ENCODE measurements around the gene TADA2A.

The TADA2A gene

GRCh38 chr17:37493249-37494027 lies 86.8 kb downstream of the TADA2A start:
- ChIA-PET POLR2A (no interaction called here), CTCF (no interaction called here)
- DNase-seq (ENCODE audit: extremely low spot score) = no peak
- TF ChIP-seq BHLHE40 (IDR thresholded peaks at IDR 0.05; ENCODE audit: borderline replicate concordance) (no peak), TARDBP (IDR thresholded peaks at IDR 0.05) (no peak), ELF4 (IDR thresholded peaks at IDR 0.05) (no peak), LEF1 (IDR thresholded peaks at IDR 0.05; ENCODE audit: borderline replicate concordance) (no peak), NFRKB (IDR thresholded peaks at IDR 0.05) (no peak), HDGF (IDR thresholded peaks at IDR 0.05; ENCODE audit: borderline replicate concordance) (no peak), FOXK2 (IDR thresholded peaks at IDR 0.05) (no peak), ZNF384 (IDR thresholded peaks at IDR 0.05) (no peak), SP1 (IDR thresholded peaks at IDR 0.05) (no peak), FOXM1 (IDR thresholded peaks at IDR 0.05; ENCODE audit: borderline replicate concordance) (no peak), ARNT (IDR thresholded peaks at IDR 0.05) (no peak), SUZ12 (IDR thresholded peaks at IDR 0.05) (no peak), CTBP1 (IDR thresholded peaks at IDR 0.05; ENCODE audit: borderline replicate concordance) (no peak), PKNOX1 (IDR thresholded peaks at IDR 0.05) (no peak), FOXA1 (IDR thresholded peaks at IDR 0.05) (no peak), L3MBTL2 (conservative IDR thresholded peaks at IDR 0.05) (no peak)

- POLR2A ChIA-PET = no interaction called here
- no peak for TF ChIP-seq FOXA1 (IDR thresholded peaks at IDR 0.05)
- no peak for TF ChIP-seq ELF4 (IDR thresholded peaks at IDR 0.05)
- TF ChIP-seq ARNT (IDR thresholded peaks at IDR 0.05) = no peak
- TF ChIP-seq TARDBP (IDR thresholded peaks at IDR 0.05) = no peak
- no peak for TF ChIP-seq BHLHE40 (IDR thresholded peaks at IDR 0.05; ENCODE audit: borderline replicate concordance)
- no peak for TF ChIP-seq CTBP1 (IDR thresholded peaks at IDR 0.05; ENCODE audit: borderline replicate concordance)
- TF ChIP-seq L3MBTL2 (conservative IDR thresholded peaks at IDR 0.05) = no peak
- no peak for TF ChIP-seq ZNF384 (IDR thresholded peaks at IDR 0.05)
- TF ChIP-seq FOXM1 (IDR thresholded peaks at IDR 0.05; ENCODE audit: borderline replicate concordance) = no peak
- no peak for TF ChIP-seq SUZ12 (IDR thresholded peaks at IDR 0.05)
- TF ChIP-seq NFRKB (IDR thresholded peaks at IDR 0.05) = no peak
- TF ChIP-seq LEF1 (IDR thresholded peaks at IDR 0.05; ENCODE audit: borderline replicate concordance) = no peak
- no peak for TF ChIP-seq SP1 (IDR thresholded peaks at IDR 0.05)
- no peak for TF ChIP-seq HDGF (IDR thresholded peaks at IDR 0.05; ENCODE audit: borderline replicate concordance)
- no peak for TF ChIP-seq FOXK2 (IDR thresholded peaks at IDR 0.05)
- TF ChIP-seq PKNOX1 (IDR thresholded peaks at IDR 0.05) = no peak
- DNase-seq (ENCODE audit: extremely low spot score) = no peak
- CTCF ChIA-PET = interaction anchor here (0.7 kb wide), 1 partner anchor 108 kb away, joined by 3 read pairs; no protein-coding TSS in a partner anchor
Measured at GRCh38 chr17:37494401-37494831, 87.7 kb downstream of the TADA2A start.

- TF ChIP-seq NFRKB (IDR thresholded peaks at IDR 0.05) = no peak
- no peak for TF ChIP-seq LEF1 (IDR thresholded peaks at IDR 0.05; ENCODE audit: borderline replicate concordance)
- no peak for TF ChIP-seq ZNF384 (IDR thresholded peaks at IDR 0.05)
- no peak for TF ChIP-seq FOXK2 (IDR thresholded peaks at IDR 0.05)
- no peak for TF ChIP-seq FOXM1 (IDR thresholded peaks at IDR 0.05; ENCODE audit: borderline replicate concordance)
- TF ChIP-seq PKNOX1 (IDR thresholded peaks at IDR 0.05) = no peak
- TF ChIP-seq L3MBTL2 (conservative IDR thresholded peaks at IDR 0.05) = no peak
- TF ChIP-seq ELF4 (IDR thresholded peaks at IDR 0.05) = no peak
- TF ChIP-seq HDGF (IDR thresholded peaks at IDR 0.05; ENCODE audit: borderline replicate concordance) = no peak
- TF ChIP-seq SP1 (IDR thresholded peaks at IDR 0.05) = no peak
- TF ChIP-seq ARNT (IDR thresholded peaks at IDR 0.05) = no peak
- no peak for TF ChIP-seq TARDBP (IDR thresholded peaks at IDR 0.05)
- no peak for TF ChIP-seq CTBP1 (IDR thresholded peaks at IDR 0.05; ENCODE audit: borderline replicate concordance)
- TF ChIP-seq SUZ12 (IDR thresholded peaks at IDR 0.05) = no peak
- no peak for TF ChIP-seq FOXA1 (IDR thresholded peaks at IDR 0.05)
- no peak for TF ChIP-seq BHLHE40 (IDR thresholded peaks at IDR 0.05; ENCODE audit: borderline replicate concordance)
- ChIA-PET POLR2A (no interaction called here), CTCF (interaction anchor here (0.7 kb wide), 1 partner anchor 109 kb away, joined by 3 read pairs; no protein-coding TSS in a partner anchor)
- no peak for DNase-seq (ENCODE audit: extremely low spot score)
Measured at GRCh38 chr17:37494971-37495370, 88.3 kb downstream of the TADA2A start.

GRCh38 chr17:37500378-37500777 lies 93.7 kb downstream of the TADA2A start:
- CTCF ChIA-PET = interaction anchor here (0.7 kb wide), 1 partner anchor 441 kb away, joined by 4 read pairs; no protein-coding TSS in a partner anchor
- TF ChIP-seq L3MBTL2 (conservative IDR thresholded peaks at IDR 0.05) (no peak), SP1 (IDR thresholded peaks at IDR 0.05) (no peak), NFRKB (IDR thresholded peaks at IDR 0.05) (no peak), ZNF384 (IDR thresholded peaks at IDR 0.05) (no peak), ARNT (IDR thresholded peaks at IDR 0.05) (no peak), SUZ12 (IDR thresholded peaks at IDR 0.05) (no peak), FOXA1 (IDR thresholded peaks at IDR 0.05) (no peak), CTBP1 (IDR thresholded peaks at IDR 0.05; ENCODE audit: borderline replicate concordance) (no peak), ELF4 (IDR thresholded peaks at IDR 0.05) (no peak), HDGF (IDR thresholded peaks at IDR 0.05; ENCODE audit: borderline replicate concordance) (no peak), PKNOX1 (IDR thresholded peaks at IDR 0.05) (no peak)
- no peak for DNase-seq (ENCODE audit: extremely low spot score)
- POLR2A ChIA-PET = interaction anchor here (1.6 kb wide), 1 partner anchor 9 kb away, joined by 5 read pairs; no protein-coding TSS in a partner anchor

Measured in HEK293T (cell line).